ENCODE results near the gene ERMP1.

DNA sequence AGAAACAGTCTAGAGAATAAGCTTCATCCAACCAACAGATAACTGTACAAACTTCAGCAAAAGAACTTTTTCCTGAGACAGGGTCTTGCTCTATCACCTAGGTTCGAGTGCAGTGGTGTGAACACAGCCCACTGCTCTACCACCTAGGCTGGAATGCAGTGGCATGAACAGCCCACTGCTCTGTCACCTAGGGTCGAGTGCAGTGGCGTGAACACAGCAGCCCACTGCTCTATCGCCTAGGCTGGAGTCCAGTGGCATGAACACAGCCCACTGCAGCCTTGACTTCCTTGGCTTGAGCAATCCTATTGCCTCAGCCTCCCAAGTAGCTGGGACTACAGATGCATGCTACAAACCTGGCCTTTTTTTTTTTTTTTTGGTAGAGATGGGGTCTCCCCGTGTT lies 43.4 kb downstream of the ERMP1 start:
- TF ChIP-seq, protein P1, sequence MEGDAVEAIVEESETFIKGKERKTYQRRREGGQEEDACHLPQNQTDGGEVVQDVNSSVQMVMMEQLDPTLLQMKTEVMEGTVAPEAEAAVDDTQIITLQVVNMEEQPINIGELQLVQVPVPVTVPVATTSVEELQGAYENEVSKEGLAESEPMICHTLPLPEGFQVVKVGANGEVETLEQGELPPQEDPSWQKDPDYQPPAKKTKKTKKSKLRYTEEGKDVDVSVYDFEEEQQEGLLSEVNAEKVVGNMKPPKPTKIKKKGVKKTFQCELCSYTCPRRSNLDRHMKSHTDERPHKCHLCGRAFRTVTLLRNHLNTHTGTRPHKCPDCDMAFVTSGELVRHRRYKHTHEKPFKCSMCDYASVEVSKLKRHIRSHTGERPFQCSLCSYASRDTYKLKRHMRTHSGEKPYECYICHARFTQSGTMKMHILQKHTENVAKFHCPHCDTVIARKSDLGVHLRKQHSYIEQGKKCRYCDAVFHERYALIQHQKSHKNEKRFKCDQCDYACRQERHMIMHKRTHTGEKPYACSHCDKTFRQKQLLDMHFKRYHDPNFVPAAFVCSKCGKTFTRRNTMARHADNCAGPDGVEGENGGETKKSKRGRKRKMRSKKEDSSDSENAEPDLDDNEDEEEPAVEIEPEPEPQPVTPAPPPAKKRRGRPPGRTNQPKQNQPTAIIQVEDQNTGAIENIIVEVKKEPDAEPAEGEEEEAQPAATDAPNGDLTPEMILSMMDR (conservative IDR thresholded peaks at IDR 0.05), result no peak
- TF ChIP-seq ZFX (IDR thresholded peaks at IDR 0.05), result no peak
